GM12874 (cell line): ENCODE measurements around the gene KRTAP19-5.

Source experiments
- TF ChIP-seq, protein P1 (sequence below): IDR thresholded peaks from 2 replicates; pipeline ENCODE4 v1.5.1; 2011; ENCODE audit warnings: low read depth, mild to moderate bottlenecking, control low read depth, low read length, moderate library complexity; ENCODE audit not compliant: insufficient read depth

The KRTAP19-5 gene

GRCh38 chr21:30463713-30464112, 38.2 kb downstream of the KRTAP19-5 start:
- TF ChIP-seq, protein P1, sequence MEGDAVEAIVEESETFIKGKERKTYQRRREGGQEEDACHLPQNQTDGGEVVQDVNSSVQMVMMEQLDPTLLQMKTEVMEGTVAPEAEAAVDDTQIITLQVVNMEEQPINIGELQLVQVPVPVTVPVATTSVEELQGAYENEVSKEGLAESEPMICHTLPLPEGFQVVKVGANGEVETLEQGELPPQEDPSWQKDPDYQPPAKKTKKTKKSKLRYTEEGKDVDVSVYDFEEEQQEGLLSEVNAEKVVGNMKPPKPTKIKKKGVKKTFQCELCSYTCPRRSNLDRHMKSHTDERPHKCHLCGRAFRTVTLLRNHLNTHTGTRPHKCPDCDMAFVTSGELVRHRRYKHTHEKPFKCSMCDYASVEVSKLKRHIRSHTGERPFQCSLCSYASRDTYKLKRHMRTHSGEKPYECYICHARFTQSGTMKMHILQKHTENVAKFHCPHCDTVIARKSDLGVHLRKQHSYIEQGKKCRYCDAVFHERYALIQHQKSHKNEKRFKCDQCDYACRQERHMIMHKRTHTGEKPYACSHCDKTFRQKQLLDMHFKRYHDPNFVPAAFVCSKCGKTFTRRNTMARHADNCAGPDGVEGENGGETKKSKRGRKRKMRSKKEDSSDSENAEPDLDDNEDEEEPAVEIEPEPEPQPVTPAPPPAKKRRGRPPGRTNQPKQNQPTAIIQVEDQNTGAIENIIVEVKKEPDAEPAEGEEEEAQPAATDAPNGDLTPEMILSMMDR: no peak
